Measurements from ENCODE around the gene RFX1.
"Not testable (repeated sequence)": the region's sequence is repeated elsewhere in the genome, so short reads cannot be mapped to it uniquely, and the experiment has no call there.

RFX1 gene

DNA sequence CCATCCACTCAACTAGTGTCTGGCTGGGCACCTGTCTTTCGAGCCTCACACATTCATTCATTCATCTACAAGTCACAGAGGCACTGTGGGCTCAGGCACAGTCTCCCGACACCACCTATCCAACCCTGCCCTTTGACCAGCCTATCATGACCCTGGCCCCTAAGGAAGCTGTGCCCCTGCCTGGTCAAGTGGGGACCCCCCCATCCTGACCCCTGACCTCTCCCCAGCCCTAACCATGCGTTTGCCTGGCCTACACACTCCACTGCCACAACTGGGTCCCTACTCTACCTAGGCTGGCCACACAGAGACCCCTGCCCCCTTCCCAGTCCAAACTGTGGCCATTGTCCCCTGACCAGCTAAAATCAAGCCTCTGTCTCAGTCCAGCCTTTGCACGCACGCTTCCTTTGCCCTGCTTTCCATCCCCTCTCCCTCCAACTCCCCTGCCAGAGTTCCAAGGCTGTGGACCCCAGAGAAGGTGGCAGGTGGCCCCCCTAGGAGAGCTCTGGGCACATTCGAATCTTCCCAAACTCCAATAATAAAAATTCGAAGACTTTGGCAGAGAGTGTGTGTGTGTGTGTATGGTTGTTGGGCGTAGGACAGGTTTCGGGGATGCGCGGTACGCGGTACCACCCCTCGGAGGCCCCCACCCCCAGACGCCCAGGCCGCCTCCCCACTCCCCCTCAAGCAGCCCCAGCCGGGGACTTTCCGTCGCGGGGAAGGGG, 25.0 kb upstream of the RFX1 start (continued):
- no peak for TF ChIP-seq ZNF560 (tag by site-specific recombination; IDR thresholded peaks at IDR 0.05; ENCODE audit: borderline replicate concordance)

DNA sequence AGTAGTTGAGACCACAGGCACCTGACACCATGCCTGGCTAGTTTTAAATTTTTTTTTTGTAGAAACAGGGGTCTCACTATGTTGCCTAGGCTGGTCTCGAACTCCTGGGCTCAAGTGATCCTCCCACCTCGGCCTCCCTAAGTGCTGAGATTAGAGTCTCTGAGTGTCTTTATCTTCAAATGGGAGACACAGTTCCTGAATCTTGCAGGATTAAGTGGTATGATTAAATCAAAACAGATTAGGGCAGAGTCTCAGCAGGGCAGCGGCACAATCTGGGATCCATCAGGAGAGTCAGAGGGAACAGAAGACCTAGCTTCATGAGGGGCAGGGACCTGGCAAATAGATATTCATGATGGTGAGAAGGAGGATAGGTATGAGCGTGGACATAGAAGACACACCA, 22.8 kb upstream of the RFX1 start:
- peak; percentile 70 for TF ChIP-seq ZBTB17 (tag by site-specific recombination; IDR thresholded peaks at IDR 0.05)
- TF ChIP-seq CTCF (tag by site-specific recombination; IDR thresholded peaks at IDR 0.05): no peak
- Histone ChIP-seq H3K27ac (ENCODE audit: extremely low read depth, low read depth, low read length) (no peak overlapping the region), H3K9me3 (ENCODE audit: control insufficient read depth, insufficient read depth, low read depth, low read length) (no peaks in the 10 kb centered on the region), H3K4me1 (ENCODE audit: control insufficient read depth, insufficient read depth, low read length) (no peaks in the 10 kb centered on the region), H3K36me3 (ENCODE audit: control insufficient read depth in 2 of 2, insufficient read depth in 1 of 2, low read length in 2 of 2) (no peaks in the 10 kb centered on the region), H3K4me3 (ENCODE audit: low read depth, low read length) (no peak overlapping the region)
- ChIA-PET CTCF (interaction anchor here (0.5 to 0.7 kb wide), 4 partner anchors 14 to 128 kb away, joined by 3 to 4 read pairs (median 3); no protein-coding TSS in a partner anchor), POLR2A (no interaction called here)

DNA sequence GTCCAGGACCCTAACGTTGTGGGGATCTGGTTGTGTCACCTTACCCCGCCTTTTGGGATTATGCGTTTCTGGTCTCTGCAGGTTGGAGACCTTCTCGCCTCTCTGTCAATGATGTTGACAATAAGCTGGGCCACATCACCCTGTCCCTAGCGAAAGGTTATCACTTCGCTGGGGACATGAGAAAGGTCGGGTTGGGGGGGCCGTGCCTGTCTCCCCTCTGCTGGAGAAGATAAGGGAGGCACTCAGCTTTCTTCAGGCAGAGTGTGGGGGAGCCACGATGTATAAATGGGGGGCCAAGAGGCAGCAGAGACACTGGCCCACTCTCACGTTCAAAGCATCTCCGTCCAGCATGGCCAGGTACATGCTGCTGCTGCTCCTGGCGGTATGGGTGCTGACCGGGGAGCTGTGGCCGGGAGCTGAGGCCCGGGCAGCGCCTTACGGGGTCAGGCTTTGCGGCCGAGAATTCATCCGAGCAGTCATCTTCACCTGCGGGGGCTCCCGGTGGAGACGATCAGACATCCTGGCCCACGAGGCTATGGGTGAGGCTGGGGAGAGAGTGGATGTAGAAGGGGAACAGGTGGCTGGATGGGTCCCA, 21.8 kb upstream of the RFX1 start, which contains the start of gene RLN3:
Gene RLN3, plus strand, starts transcription at position 293 of the 595 bp plus-strand sequence. Its CDS starts 57 bp downstream, at position 350.
- no peaks in the 10 kb centered on the region for H3K36me3 ChIP-seq (ENCODE audit: control insufficient read depth in 2 of 2, insufficient read depth in 1 of 2, low read length in 2 of 2)
- no peak within 1 kb of the TSS for H3K4me3 ChIP-seq (ENCODE audit: low read depth, low read length)
- no peaks in the 10 kb centered on the region for H3K9me3 ChIP-seq (ENCODE audit: control insufficient read depth, insufficient read depth, low read depth, low read length)
- ChIA-PET CTCF (interaction anchor here (0.5 to 1.4 kb wide), 5 partner anchors 9 to 1034 kb away, joined by 3 to 5 read pairs (median 3); partner anchors contain the start of gene RFX1), POLR2A (no interaction called here)
- H3K27ac ChIP-seq (ENCODE audit: extremely low read depth, low read depth, low read length): no peak within 1 kb of the TSS
- no peaks in the 10 kb centered on the region for H3K4me1 ChIP-seq (ENCODE audit: control insufficient read depth, insufficient read depth, low read length)
- TF ChIP-seq ZNF629 (tag by site-specific recombination; IDR thresholded peaks at IDR 0.05) (no peak), ZFP3 (tag by site-specific recombination; IDR thresholded peaks at IDR 0.05; ENCODE audit: low read depth) (no peak), ZNF211 (tag by site-specific recombination; IDR thresholded peaks at IDR 0.05; ENCODE audit: low read depth) (no peak), PRDM1 (tag by site-specific recombination; IDR thresholded peaks at IDR 0.05) (no peak), ZNF155 (tag by site-specific recombination; IDR thresholded peaks at IDR 0.05) (no peak), ZNF660 (tag by site-specific recombination; IDR thresholded peaks at IDR 0.05) (no peak), ZNF138 (tag by site-specific recombination; IDR thresholded peaks at IDR 0.05; ENCODE audit: borderline replicate concordance) (no peak), ZNF23 (tag by site-specific recombination; IDR thresholded peaks at IDR 0.05; ENCODE audit: borderline replicate concordance) (no peak)
- TF ChIP-seq, protein P1, sequence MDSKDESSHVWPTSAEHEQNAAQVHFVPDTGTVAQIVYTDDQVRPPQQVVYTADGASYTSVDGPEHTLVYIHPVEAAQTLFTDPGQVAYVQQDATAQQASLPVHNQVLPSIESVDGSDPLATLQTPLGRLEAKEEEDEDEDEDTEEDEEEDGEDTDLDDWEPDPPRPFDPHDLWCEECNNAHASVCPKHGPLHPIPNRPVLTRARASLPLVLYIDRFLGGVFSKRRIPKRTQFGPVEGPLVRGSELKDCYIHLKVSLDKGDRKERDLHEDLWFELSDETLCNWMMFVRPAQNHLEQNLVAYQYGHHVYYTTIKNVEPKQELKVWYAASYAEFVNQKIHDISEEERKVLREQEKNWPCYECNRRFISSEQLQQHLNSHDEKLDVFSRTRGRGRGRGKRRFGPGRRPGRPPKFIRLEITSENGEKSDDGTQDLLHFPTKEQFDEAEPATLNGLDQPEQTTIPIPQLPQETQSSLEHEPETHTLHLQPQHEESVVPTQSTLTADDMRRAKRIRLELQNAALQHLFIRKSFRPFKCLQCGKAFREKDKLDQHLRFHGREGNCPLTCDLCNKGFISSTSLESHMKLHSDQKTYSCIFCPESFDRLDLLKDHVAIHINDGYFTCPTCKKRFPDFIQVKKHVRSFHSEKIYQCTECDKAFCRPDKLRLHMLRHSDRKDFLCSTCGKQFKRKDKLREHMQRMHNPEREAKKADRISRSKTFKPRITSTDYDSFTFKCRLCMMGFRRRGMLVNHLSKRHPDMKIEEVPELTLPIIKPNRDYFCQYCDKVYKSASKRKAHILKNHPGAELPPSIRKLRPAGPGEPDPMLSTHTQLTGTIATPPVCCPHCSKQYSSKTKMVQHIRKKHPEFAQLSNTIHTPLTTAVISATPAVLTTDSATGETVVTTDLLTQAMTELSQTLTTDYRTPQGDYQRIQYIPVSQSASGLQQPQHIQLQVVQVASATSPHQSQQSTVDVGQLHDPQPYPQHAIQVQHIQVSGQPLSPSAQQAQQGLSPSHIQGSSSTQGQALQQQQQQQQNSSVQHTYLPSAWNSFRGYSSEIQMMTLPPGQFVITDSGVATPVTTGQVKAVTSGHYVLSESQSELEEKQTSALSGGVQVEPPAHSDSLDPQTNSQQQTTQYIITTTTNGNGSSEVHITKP (tag by site-specific recombination; IDR thresholded peaks at IDR 0.05): no peak

DNA sequence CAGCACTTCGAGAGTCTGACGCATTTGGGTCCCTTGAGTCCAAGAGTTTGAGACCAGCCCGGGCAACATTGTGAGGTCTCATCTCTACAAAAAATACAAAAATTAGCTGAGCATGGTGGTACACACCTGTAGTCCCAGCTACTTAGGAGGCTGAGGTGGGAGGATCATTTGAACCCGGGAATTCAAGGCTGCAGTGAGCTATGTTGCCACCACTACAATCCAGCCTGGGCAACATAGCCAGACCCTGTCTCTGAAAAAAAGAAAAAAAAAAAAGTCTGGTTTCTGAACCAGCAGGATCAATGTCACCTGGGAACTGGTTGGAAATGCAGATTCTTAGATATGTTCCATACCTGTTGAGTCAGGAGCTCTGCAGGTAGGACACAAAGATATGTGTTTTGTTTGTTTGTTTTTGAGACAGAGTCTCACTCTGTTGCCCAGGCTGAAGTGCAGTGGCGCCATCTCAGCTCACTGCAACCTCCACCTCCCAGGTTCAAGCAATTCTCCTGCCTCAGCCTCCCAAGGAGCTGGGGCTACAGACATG, 20.6 kb upstream of the RFX1 start:
- TF ChIP-seq SCRT2 (tag by site-specific recombination; IDR thresholded peaks at IDR 0.05) (peak; percentile 51), ZNF121 (tag by site-specific recombination; IDR thresholded peaks at IDR 0.05) (peak; percentile 50; the same call in 1 of the 2 replicates), SCRT1 (tag by site-specific recombination; IDR thresholded peaks at IDR 0.05; ENCODE audit: borderline replicate concordance) (peak; percentile 23; the same call in 1 of the 2 replicates)
- H3K4me1 ChIP-seq (ENCODE audit: control insufficient read depth, insufficient read depth, low read length); H3K4me3 ChIP-seq (ENCODE audit: low read depth, low read length); POLR2A ChIA-PET; H3K36me3 ChIP-seq (ENCODE audit: control insufficient read depth in 2 of 2, insufficient read depth in 1 of 2, low read length in 2 of 2); H3K9me3 ChIP-seq (ENCODE audit: control insufficient read depth, insufficient read depth, low read depth, low read length); H3K27ac ChIP-seq (ENCODE audit: extremely low read depth, low read depth, low read length): not testable (repeated sequence)
- CTCF ChIA-PET: interaction anchor here (0.7 to 1.4 kb wide), 4 partner anchors 8 to 143 kb away, joined by 3 to 4 read pairs (median 4); no protein-coding TSS in a partner anchor
